AG09309 (cell line): ENCODE data around the gene C16orf90.

Experiments used
- DNase-seq: peaks from one replicate; pipeline ENCODE4 v3.0.0-alpha.2; 2010; ENCODE audit warnings: low read depth
- H3K4me3 ChIP-seq: 2 replicates; pipeline ENCODE4 v1.5.1; 2011; ENCODE audit warnings: mild to moderate bottlenecking, low read depth, low read length, moderate library complexity; ENCODE audit not compliant: control insufficient read depth
- TF ChIP-seq, protein P1 (sequence below): IDR thresholded peaks from 2 replicates; pipeline ENCODE4 v1.5.1; 2011; ENCODE audit warnings: mild to moderate bottlenecking, low read depth, low read length, inconsistent platforms; ENCODE audit not compliant: insufficient read depth, control insufficient read depth; ENCODE audit errors: missing control alignments

Gene C16orf90

GRCh38 chr16:3486506-3487215 lies 8.6 kb downstream of the C16orf90 start:
- DNase-seq = no peak
- TF ChIP-seq, protein P1, sequence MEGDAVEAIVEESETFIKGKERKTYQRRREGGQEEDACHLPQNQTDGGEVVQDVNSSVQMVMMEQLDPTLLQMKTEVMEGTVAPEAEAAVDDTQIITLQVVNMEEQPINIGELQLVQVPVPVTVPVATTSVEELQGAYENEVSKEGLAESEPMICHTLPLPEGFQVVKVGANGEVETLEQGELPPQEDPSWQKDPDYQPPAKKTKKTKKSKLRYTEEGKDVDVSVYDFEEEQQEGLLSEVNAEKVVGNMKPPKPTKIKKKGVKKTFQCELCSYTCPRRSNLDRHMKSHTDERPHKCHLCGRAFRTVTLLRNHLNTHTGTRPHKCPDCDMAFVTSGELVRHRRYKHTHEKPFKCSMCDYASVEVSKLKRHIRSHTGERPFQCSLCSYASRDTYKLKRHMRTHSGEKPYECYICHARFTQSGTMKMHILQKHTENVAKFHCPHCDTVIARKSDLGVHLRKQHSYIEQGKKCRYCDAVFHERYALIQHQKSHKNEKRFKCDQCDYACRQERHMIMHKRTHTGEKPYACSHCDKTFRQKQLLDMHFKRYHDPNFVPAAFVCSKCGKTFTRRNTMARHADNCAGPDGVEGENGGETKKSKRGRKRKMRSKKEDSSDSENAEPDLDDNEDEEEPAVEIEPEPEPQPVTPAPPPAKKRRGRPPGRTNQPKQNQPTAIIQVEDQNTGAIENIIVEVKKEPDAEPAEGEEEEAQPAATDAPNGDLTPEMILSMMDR = no peak
- H3K4me3 ChIP-seq = no peak overlapping the region

DNA sequence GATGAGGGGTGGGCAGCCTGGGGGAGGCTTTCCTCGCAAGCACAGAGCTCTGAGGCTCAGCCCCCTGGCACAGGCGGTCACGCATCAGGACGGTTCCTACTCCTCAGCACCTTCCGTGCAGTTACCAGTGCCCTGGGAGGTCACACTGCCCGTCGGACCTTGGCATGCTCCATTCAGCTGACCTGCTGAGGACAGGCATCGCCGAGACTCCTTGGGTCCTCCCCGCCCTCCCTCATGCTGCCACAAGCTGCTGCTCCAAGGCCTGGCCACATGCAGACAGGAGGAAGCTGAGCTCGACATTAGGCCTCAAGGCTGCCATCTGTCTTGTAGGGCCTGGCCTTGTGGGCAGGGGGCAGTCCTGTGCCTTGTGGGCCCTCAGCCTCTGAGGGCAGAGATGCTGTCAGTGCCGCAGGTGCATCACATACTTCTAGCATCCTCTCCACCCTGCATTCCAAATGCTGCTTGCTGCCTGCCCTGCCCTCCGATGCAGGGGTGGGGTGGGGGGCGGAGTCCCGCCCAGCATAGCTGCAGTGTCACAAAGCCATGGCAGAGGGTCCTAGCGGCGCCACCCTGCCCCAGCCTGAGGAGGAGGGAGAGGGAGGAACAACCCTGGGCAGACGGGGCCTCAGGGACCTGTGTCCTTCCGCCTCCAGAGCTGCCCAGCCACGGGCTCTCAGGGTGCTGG lies 9.3 kb downstream of the C16orf90 start:
- DNase-seq = no peak
- TF ChIP-seq, protein P1 = no peak
- no peak overlapping the region for H3K4me3 ChIP-seq

DNA sequence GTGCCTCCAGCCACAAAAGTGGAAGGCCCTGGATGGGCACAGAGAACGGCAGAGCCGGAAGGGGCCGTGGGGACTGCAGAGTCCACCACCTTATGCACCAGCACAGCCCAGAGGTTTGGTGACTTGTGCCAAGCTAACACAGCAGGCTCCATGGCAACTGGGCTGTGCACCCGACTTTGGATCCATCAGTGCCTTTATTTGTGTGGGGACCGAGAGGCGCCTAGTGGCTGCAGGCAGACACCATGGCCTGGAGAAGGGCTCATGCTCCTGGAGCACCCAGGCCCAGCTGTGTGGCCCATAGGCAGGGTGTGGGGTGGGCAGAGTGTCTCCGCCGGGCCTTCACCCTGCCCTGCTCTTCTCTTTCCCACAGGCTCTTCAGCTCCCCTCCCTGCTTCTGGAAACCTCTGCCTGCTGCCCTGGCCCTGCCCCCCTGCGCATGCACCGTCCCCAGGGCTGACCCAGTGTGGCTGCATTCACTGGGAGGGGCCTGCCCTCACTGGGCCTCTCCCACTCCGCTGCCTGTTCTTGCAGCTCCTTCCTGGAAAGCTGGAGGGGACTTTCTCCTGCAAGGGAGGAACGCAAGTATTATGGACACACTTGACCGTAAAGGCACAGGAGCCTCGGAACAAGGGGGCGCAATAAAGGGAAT lies 10.1 kb downstream of the C16orf90 start:
- no peak overlapping the region for H3K4me3 ChIP-seq
- TF ChIP-seq, protein P1 = no peak
- no peak for DNase-seq

GRCh38 chr16:3484318-3485096 lies 10.8 kb downstream of the C16orf90 start:
- TF ChIP-seq, protein P1 = no peak
- DNase-seq = no peak
- H3K4me3 ChIP-seq = no peak overlapping the region

DNA sequence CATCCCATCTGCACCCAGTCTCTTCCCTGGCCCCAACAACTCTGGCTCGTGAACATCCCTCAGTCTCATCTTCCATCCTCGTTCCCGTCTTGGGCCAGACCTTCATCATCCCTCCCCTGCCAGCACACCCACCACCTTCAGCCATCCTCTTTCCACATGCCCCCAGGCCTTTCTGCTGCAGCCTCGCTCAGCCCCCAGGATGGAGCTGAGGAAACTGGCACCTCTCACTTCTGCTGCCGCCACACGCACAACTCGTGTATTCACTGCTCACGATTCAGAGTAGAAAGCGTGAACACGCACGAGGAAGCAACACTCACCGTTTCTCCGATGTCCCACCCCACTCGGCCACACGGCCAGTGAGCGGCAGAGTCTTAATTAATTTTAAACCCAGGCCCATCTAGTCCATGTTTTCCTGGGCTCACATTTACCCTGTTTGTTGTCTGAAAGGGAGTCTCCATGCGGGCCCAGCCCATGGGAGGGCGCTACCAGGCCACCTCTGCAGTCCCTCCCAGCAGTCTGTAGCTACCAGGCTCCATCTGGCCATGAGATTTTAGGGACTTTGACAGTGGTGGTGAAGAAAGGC lies 12.5 kb downstream of the C16orf90 start:
- no peak overlapping the region for H3K4me3 ChIP-seq
- no peak for DNase-seq
- TF ChIP-seq, protein P1 = no peak
